Articular chondrocyte of knee joint (primary cell): ENCODE measurements around the gene LSM10. TPM values are rescaled to one million over a fixed set of nuclear protein-coding genes. Genes with fewer than 3 reads are reported as not detected.
A peak's percentile ranks its signal among the peaks of the same experiment; 100 is the strongest.

ENCODE experiments used
- small RNA-seq: library from RNA; depleted of rRNA; stranded (forward); fragments of <200 nt; gene quantifications from one replicate; pipeline ENCODE3, GENCODE V24; 2012
- total RNA-seq: library from RNA; depleted of rRNA; stranded (reverse); fragments of >200 nt; gene quantifications from 2 replicates; pipeline ENCODE4 v1.2.3, GENCODE V29; 2012

Gene LSM10
- total RNA-seq: 4.8 and 7.7 TPM in 2 replicates

GRCh38 chr1:36397378-36398230 lies at the start of gene LSM10:
TSS of gene LSM10 (minus strand) at chr1:36397908. CDS start at chr1:36394129, 3,779 bp downstream.

GRCh38 chr1:36385410-36386264 lies 12.1 kb downstream of the LSM10 start, which contains the start of gene STK40:
TSS of gene STK40 (minus strand) at chr1:36385924. CDS start at chr1:36361332, 24,592 bp downstream.

Small RNA genes within 50 kb of the gene (small RNA-seq; reads per million reads assigned to genes)
- gene RNU4-27P: not detected
- gene SNORA63C: 1.3 reads per million, percentile 57 among the genes with 10 or more reads in this experiment

Other genes starting within 250 kb of the LSM10 start
- gene TRAPPC3, start 248.4 kb downstream of the LSM10 start, total RNA-seq: 90.0 and 97.1 TPM in 2 replicates
- 76.4 and 85.6 TPM in 2 replicates for gene MAP7D1, start 241.7 kb downstream of the LSM10 start, total RNA-seq
- 121 and 148 TPM in 2 replicates for gene THRAP3, start 173.5 kb downstream of the LSM10 start, total RNA-seq
- gene SH3D21, start 91.5 kb downstream of the LSM10 start, total RNA-seq: 4.8 and 5.0 TPM in 2 replicates
- gene EVA1B, start 74.3 kb downstream of the LSM10 start, total RNA-seq: 111 and 135 TPM in 2 replicates
- gene STK40, start 12.0 kb downstream of the LSM10 start, total RNA-seq: 9.6 and 9.8 TPM in 2 replicates
- gene OSCP1, start 52.5 kb upstream of the LSM10 start, total RNA-seq: 13.3 and 17.1 TPM in 2 replicates
- 71.9 and 84.3 TPM in 2 replicates for gene MRPS15, start 66.5 kb upstream of the LSM10 start, total RNA-seq
- gene CSF3R, start 85.0 kb upstream of the LSM10 start, total RNA-seq: not detected in 2 replicates